HG03457 (cell line): ENCODE measurements around the gene YDJC.
"Not testable (repeated sequence)": the region's sequence is repeated elsewhere in the genome, so short reads cannot be mapped to it uniquely, and the experiment has no call there.

Experiments
- ATAC-seq: cut with Tn5 transposase; IDR thresholded peaks from one replicate; pipeline ENCODE4 v1.9.1; 2021; ENCODE audit warnings: moderate number of reproducible peaks; ENCODE audit not compliant: unreplicated experiment

The YDJC gene

DNA sequence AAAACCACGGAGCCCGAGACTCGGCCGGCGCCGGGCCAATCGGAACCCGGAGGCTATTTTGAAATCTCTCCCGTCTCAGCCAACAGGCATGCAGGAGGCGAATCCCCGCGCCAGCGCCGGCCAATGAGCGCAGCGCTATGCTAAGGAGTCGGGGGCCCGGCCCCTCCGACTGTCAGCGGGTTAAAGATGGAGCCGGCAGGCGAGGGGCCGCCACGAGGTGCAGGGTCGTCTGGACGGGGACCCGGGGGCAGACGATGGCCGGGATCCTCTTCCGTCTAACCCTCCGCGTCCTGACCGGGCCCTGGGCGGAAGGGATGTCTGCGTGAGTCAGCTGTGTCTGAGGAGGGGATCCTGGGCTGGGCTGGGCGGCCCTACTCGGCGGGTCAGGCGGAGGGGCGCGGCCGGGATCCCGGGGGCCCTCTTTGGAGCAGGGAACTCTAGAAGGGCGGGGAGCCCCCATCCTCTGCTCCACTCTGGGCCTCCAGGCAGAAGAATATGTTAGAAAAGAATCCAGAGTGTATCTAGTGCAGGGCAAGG is 22.3 kb upstream of the YDJC start:
- ATAC-seq: peak; percentile 60

DNA sequence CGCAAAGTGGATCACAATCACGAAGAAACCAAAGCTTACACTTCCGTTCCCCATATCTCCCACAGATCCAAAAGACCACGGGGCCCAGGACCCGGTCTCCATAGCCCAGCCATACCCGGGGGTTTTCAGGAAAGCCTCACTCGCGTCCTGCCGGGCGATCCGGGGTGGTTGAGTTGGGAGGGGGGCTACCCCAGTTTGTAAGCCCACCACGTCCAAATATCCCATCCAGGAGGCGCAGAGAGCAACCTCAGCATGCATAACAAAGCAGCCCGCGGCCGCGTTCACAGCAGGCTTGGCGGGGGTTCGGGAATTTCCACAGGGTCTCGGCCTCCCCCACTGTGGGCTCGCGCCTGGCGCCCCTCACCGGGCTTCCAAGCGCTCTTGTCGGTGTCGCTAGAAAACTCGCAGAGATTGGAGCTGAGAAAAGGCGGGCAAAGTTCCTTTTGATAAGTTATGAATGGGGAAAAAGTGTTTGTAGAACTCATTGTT is 21.7 kb upstream of the YDJC start:
- ATAC-seq: no peak

DNA sequence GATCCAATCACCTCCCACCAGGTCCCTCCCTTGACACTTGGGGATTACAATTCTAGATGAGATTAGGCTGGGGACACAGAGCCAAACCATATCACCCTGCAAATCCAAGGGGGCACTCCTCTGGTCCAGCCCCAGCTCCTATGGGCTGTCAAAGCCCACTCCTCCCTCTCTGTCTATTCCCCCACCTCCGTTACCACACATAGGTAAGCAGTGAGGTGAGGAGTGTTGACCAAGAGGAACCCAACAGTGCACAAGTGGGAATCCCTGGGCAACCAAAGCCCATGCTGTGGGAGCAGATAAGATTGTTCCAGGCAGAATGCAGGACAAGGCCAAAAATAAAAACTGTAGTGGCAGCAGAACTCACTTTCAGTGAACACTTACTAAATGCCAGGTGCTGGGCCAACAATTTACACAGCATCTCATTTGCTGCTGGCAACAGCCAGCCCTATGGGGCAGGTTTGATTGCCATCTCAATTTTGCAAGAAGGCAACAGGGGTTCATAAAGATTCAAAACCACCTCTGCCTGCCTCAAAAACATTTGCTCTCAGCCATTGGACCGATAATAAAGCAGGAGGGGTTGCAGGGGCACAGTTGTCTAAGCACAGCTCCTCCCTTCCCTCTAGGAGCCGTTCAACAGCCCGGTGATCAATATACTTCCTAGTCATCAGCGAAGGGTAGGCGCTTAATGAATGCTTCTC is 21.1 kb upstream of the YDJC start:
- ATAC-seq: no peak

DNA sequence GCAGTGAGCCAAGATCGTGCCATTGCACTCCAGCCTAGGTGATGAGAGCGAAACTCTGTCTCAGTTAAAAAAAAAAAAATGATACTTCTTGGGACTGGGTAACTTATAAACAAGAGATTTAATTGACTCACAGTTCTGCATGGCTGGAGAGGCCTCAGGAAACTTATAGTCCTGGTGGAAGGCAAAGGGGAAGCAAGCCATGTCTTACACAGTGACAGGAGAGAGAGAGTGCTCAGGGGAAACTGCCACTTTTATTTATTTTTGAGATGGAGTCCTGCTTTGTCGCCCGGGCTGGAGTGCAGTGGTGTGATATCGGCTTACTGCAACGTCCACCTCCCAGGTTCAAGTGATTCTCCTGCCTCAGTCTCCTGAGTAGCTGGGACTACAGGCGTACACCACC is 20.5 kb upstream of the YDJC start:
- no peak for ATAC-seq

DNA sequence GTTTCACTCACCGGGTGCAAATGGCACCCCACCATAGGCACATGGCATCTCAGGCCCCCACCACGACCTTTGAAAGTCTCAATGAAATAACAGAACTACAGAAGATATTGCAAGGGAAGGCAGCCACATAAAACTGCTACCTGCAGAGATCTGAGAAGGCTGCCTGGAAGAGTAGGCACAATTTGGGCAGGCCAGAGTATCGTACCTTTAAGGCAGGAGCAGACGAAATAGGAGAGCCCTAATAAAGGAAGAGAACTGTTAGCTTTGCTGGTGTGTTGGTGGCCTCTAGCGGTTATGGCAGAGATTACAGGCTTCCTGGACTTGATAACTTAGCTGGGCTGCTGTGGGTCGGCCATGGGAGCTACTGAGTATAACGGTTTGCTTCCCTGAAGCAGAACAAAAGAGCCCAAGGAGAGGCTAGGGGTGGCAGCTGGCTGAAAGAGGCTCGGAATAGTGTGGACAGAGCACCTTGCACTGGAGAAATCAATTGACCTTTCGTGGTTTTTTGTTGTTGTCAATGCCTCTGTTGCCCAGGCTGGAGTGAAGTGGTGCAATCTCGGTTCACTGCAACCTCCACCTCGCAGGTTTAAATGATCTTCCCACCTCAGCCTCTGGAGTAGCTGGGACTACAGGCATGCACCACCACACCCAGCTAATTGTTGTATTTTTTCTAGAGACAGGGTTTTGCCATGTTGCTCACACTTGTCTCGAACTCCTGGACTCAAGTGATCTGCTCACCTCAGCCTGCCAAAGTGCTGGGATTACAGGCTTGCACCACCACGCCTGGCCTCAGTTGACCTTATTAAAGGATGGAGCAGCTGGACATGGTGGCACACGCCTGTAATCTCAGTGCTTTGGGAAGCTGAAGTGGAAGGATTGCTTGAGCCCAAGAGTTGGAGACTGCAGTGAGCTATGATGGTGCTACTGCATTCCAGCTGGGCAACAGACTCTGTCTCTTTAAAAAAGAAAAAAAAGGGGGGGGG is 17.1 kb upstream of the YDJC start:
- no peak for ATAC-seq

DNA sequence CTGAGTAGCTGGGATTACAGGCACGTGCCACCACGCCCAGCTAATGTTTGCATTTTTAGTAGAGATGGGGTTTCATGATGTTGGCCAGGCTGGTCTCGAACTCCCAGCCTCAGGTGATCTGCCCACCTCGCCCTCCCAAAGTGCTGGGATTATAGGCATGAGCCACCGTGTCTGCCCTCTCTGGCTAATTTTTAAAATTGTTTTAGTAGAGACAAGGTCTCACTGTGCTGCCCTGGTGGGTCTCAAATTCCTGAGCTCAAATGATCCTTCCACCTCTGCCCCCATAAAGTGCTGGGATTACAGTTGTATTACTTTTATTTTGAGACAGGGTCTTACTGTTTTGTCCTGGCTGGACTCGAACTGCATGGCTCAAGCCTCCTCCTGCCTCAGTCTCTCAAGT is 15.7 kb upstream of the YDJC start:
- ATAC-seq: not testable (repeated sequence)

DNA sequence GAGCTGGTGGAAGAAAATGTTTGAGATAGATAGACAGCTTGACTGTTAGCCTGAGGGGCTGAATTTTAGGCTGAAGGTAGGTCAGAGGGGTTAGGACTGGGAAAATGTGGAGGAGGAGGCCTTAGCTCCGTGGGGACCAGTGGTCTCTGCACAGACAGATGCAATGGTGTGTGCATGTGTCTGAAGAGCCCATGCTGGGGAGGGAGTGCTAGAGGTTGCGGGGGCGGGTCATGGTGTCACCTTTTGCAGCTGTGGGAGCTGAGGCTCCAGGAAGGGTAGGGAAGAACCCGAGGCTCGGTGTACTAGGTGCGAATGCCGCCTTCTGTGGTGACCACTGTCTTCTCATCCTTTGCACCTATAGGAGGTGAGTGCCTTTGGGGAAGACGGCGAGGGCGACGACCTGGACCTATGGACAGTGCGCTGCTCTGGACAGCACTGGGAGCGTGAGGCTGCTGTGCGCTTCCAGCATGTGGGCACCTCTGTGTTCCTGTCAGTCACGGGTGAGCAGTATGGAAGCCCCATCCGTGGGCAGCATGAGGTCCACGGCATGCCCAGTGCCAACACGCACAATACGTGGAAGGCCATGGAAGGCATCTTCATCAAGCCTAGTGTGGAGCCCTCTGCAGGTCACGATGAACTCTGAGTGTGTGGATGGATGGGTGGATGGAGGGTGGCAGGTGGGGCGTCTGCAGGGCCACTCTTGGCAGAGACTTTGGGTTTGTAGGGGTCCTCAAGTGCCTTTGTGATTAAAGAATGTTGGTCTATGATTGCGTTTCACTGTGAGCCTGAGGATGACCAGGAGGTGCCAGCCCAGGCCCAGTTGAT is 13.9 kb upstream of the YDJC start:
- ATAC-seq: no peak

DNA sequence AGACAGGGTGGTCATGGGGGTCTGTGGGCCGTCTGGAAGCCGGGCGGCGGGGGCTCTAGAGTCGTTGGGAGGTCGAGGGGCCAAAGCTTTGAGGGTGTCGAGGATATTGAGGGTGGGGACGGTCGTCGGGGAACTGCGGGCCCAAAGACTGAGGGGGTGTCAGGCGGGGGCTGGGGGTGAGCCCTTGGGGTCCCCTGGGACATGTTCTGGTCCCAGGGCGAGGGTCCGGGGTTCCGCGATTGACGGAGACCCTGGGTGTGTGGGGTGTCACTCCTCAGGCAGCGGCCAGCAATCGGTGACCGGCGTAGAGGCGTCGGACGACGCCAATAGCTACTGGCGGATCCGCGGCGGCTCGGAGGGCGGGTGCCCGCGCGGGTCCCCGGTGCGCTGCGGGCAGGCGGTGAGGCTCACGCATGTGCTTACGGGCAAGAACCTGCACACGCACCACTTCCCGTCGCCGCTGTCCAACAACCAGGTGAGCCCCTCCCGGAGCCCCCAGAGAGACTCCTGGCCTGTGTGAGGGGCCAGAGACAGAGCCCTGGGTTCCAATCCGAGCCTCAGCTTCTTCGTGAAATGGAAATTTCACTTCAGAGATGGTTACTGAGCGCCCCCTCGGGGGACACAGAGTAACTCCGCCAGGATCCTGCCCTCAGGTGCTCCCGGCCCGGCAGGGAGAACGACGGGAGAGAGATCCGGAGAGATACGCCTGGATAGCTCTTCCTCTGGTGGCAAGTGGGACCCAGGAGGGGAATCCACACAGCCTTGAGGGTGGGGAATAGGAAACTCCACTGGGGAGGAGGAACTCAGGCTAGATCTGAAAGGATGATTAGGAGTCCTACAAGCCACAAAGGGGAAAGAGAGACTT is 13.0 kb upstream of the YDJC start:
- no peak for ATAC-seq

DNA sequence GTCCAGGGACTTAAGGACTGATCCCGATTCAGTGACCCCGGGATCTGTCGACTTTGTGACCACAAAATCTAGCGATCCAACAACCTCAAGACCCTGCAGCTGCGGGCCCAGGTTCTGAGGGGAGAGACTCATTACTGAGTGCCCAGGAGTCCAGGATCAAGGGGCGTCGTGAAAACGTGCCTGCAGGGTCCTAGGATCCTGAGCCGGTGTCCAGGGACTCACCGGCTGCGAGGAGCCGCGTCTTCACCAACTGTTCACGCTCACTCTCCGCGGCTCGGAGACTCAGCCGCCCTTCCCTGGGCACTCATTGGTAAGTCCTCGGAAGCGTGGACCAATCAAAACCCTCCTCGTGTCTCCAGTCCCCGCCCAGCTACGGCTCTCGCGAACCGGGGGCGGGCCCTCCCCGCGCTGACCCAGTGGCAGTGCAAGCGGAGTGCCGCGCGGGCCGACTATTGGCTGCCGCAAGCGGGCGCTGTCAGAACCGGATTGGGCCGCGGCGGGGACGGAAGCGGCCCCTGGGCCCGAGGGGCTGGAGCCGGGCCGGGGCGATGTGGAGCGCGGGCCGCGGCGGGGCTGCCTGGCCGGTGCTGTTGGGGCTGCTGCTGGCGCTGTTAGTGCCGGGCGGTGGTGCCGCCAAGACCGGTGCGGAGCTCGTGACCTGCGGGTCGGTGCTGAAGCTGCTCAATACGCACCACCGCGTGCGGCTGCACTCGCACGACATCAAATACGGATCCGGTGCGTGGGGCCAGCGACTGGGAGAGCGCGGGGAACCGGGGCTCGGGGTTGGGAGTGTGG is 12.2 kb upstream of the YDJC start, which contains the start of gene SDF2L1:
Gene SDF2L1 (plus strand): TSS at position 514 of the 795 bp plus-strand sequence. CDS start 35 bp downstream, at position 549.
- peak; percentile 84 for ATAC-seq

DNA sequence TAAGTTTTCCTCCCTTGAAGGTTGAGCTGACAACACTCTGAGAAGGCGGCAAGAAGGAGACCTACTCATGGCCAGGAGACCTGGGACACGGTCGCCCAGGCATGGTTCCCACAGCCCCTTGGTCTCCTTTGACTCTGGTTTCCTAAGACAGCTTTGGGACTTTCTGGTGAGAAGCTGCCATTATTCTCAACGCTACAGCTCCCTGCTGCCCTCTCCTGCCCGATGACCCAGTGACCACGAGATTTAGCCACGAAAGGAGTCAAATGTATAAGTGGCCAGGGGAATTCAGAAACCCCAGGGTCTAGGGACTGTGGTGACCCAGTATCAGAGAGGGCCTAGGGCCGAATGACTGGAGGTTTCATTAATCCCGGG is 11.6 kb upstream of the YDJC start:
- ATAC-seq: no peak

DNA sequence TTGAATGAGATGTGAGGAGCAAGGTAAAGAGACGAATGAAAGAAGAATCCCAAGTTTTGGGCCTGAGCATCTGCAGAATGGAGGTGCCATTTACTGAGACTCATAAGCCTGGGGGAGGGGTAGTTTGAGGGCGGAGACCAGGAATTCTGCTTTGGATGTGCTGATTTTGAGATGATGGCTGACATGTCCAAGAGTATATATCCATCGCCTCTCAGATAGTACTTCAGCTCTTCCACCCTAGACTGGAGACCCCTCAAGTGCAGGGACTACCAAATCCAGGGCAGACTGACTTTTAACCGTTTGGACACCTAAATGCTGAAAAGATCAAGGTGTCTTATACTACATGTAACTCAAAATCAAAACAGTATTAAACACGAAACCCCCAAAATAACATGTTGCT is 11.0 kb upstream of the YDJC start:
- no peak for ATAC-seq

DNA sequence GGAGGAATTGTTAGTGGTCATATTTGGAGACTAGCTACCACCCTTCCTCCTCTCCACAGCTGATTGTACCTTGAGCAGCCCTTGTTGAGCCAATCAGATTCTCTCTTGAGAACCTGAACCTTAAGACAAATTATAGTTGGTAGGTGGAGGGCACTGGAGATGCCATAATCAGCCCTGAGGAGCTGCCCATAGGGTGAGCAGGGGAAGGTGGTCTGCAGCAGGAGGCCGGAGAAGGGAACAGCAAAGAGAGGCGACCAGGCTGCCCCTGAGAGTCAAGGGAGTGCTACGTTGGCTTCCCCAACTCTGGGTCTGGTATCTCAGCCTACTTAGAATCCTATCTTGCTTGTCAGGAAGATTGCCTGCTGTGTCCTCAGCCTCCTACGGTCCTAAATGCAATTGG is 9.5 kb upstream of the YDJC start:
- no peak for ATAC-seq

DNA sequence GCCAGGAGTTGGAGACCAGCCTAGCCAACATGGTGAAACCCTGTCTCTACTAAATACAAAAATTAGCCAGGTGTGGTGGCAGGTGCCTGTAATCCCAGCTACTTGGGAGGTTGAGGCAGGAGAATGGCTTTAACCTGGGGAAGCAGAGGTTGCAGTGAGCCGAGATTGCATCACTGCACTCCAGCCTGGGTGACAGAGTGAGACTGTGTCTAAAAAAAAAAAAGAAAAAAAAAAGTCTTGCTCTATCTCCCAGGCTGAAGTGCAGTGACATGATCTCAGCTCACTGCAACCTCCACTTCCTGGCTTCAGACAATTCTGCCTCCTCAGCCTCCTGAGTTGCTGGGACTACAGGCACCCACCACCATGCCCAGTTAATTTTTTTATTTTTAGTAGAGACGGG is 7.6 kb upstream of the YDJC start:
- not testable (repeated sequence) for ATAC-seq

DNA sequence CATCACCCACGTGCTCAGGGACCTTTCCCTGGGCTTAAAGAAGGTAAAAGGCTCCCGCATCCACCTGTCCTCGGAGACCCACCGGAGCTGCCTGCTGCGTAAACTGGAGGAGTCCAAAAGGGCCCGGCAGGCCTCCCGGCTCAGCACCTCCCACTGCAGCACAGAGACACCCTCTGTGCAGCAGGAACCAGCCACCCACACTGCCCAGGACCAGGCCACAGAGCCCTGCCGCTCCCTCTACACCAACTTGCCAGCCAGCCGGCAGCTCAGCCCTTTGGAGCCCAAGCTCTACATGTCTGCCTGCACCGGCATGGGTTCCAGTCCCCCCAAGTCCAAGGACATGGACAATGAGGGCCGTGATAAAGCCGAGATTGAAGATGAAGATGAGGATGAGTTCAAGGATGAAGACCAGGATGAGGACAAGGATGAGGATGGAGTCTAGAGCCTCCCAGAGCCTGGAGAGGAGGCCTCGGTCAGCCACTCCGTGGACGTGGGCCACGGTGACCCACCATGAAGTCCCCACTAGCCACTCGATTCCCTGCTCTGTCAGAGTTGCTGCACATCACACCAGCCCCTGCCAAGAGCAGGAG is 6.9 kb upstream of the YDJC start:
- ATAC-seq: no peak

DNA sequence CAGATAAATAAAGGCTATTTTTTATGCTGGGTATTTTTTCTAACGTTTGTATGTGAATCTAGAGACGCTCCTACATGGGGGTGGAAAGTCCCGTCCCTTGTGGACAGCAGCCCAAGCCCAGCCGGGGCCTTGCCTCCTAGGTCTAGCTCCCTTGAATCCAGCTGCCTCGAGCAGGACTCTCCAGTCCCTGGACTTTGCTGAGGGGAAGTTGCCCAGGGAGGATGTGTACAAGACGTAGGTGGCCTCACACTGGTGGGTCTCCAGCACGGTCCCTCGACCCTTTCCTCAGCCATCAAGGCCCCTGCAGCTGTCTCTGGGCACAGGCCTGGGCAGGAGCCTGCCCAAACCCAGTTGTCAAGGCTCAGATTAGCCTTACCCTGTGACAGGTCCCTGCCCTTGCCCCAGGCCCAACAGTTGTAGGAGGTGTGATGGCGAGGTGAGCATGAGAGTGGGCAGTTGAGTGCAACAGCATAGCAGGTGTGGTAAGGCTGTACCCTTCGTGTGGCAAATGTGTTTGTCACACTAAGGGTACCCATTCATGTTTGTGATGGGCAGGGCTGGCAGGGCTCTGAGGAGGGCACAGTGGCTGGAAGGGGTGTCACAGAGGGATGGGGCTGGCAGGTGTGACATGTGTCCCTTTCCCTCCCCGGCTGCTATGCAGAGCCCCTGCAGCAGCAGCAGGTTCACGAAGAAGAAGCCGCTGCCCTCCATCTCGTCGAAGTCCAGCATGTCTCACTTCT is 6.1 kb upstream of the YDJC start:
- ATAC-seq: no peak

DNA sequence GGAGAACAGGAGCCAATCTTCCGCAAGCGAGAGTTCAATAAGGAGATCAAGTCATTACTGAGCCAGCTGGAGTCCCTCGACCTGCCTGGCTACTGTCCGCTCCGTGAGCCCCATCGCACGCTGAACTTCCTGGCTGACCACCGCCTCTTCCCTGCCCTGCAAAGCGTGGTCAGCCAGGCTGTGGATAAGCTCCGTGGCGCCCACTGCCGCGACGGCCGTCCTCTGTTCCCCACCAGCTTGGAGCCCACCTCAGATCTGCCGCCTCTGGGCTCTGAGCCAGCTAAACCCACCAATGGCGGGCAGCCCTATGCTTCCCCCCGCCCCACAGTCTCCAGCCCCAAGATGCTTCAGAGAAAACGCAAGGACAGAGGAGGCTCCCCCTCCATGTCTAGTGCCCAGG is 5.0 kb upstream of the YDJC start:
- ATAC-seq: no peak

DNA sequence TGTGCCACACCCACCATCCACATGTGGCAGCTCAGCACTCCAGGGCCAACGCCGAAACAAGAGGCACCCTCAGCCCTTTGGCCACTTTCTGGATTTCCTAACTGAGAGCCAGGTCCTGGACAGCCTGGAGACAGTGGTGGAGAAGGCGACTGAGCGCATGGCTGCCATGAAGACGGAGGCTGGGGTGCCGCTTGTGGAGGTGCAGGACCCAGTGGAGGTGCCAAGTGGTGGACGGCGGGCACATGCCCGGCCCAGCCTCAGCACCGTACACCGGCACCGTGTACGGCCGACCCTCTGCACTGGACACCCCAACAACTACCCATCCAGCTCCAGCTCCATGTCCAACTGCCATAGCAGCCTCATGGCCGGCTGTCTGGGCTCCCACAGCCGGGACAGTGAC is 4.3 kb upstream of the YDJC start:
- ATAC-seq: no peak

DNA sequence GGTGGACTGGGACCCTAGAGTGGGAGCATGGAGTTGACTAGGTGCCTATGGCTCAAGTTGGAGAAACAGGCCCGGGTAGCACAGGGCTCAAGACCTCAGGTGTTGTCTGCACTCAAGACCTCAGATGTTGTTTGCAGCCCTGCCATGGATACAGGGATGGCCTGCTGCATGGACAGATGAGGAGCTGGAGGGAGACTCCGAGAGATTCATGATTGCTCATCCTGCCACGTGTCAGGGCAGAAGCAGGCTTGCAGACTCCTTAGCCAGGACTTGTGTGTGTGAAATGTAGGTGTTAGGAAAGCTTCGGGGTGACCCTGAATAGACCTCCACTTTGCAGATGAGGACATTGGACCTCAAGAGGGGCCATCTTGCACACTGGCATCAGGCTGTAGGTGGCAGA is 3.7 kb upstream of the YDJC start:
- no peak for ATAC-seq
